ENCODE results near the gene R3HDM2.

Gene R3HDM2

DNA sequence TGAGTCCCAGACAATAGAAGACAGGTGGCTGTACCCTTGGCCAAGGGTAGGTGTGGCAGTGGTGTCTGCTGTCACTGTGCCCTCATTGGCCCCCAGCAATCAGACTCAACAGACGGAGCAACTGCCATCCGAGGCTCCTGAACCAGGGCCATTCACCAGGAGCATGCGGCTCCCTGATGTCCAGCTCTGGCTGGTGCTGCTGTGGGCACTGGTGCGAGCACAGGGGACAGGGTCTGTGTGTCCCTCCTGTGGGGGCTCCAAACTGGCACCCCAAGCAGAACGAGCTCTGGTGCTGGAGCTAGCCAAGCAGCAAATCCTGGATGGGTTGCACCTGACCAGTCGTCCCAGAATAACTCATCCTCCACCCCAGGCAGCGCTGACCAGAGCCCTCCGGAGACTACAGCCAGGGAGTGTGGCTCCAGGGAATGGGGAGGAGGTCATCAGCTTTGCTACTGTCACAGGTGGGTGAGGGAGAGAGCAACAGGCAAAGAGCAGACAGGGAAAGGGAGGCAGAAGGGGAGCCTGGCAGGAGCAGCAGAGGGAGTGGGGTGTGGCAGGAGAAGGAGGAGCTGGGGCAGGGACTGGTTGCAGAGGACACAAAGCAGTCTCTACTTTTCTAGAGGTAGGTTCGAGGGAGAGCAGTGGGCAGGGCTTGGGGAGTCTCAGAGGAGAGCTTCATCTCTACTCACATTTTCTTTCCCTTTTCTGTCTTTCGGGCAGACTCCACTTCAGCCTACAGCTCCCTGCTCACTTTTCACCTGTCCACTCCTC is 24.7 kb upstream of the R3HDM2 start:
- no peak for DNase-seq (ENCODE audit: low read depth)
- TF ChIP-seq, protein P1, sequence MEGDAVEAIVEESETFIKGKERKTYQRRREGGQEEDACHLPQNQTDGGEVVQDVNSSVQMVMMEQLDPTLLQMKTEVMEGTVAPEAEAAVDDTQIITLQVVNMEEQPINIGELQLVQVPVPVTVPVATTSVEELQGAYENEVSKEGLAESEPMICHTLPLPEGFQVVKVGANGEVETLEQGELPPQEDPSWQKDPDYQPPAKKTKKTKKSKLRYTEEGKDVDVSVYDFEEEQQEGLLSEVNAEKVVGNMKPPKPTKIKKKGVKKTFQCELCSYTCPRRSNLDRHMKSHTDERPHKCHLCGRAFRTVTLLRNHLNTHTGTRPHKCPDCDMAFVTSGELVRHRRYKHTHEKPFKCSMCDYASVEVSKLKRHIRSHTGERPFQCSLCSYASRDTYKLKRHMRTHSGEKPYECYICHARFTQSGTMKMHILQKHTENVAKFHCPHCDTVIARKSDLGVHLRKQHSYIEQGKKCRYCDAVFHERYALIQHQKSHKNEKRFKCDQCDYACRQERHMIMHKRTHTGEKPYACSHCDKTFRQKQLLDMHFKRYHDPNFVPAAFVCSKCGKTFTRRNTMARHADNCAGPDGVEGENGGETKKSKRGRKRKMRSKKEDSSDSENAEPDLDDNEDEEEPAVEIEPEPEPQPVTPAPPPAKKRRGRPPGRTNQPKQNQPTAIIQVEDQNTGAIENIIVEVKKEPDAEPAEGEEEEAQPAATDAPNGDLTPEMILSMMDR (conservative IDR thresholded peaks at IDR 0.05; ENCODE audit: low read length) = no peak
- peak overlapping the region; percentile 42 for H3K4me3 ChIP-seq (ENCODE audit: low read length)

DNA sequence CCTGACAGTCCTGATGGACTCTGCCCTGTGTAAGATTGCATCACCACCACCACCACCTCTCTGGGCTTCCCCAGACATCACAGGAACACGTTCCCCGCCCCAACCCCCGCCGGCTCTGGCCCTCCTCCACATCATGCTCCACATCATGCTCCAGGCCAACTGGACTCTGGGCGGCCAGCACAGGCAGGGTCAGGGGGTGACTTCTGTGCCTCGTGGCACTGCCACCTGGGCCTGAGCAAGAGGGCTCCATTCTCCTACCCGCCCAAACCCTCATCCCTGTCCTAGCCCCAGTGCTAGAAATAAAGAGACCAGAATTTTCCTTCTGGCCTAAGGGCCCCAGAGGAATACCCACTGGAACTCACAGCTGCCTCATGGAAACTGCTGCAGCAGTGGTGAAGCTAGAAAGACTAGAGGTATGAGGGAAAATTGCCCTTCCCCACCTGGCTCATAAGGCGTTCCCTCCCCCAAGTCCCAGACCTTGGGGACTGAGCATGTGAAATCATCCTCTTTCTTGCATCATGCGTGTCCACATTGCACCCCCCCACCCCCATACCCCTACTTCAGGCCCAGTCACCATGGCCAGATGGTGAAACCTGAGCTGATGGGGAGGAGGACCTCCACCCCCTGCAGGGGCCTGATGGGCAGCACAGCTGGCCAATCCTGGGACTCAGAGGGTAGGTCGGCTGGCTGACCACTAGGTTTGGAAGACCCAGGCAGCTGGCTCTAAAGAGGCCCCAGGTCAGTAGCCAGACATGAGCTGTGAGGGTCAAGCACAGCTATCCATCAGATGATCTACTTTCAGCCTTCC is 23.9 kb upstream of the R3HDM2 start, which contains the start of gene INHBE:
TSS of gene INHBE (plus strand) at position 742 of the 808 bp plus-strand sequence. CDS start 230 bp downstream, outside the sequence.
- peak within 1 kb of the TSS; percentile 42 for H3K4me3 ChIP-seq (ENCODE audit: low read length)
- DNase-seq (ENCODE audit: low read depth) = peak; percentile 96
- TF ChIP-seq, protein P1 (conservative IDR thresholded peaks at IDR 0.05; ENCODE audit: low read length) = no peak

DNA sequence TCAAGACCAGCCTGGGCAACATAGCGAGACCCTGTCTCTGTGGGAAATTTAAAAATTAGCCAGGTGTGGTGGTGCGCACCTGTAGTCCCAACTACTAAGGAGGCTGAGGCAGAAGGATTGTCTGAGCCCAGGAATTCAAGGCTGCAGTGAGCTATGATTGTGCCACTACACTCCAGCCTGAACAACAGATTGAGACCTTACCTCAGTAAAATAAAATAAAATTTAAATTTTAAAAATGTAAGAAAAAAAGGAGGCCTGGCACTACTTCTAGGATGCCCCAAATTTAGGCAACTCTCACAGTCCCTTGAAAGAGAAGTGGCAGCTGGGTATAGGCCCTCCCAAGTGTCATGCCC is 23.3 kb upstream of the R3HDM2 start:
- no peak overlapping the region for H3K4me3 ChIP-seq (ENCODE audit: low read length)
- no peak for DNase-seq (ENCODE audit: low read depth)
- TF ChIP-seq, protein P1 (conservative IDR thresholded peaks at IDR 0.05; ENCODE audit: low read length) = no peak

DNA sequence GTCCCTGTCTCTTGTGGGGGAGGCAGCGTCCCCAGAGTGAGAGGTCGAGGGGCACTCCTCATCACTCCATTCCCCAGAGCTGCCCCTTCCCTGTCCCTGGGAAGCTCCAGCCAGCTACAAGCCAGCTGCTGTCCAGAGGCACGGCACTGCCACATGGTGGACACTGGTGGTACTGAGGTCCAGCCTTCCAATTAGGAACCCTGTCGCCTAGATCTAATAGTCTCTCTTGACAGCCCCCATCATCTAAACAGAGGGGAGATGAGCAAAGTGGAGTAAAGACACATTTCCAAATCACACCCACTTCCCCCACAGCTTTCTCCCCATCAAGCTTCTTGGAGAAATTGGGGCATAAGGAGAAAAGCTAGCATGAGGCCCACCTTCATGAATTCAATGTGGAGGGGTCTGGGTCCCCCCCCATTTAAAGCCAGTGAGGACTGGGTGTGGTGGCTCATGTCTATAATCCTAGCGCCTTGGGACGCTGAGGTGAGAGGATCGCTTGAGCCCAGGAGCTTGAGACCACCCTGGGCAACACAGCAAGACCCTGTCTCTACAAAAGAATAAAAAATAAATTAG is 22.2 kb upstream of the R3HDM2 start:
- TF ChIP-seq, protein P1 (conservative IDR thresholded peaks at IDR 0.05; ENCODE audit: low read length) = peak; percentile 98
- peak; percentile 75 for DNase-seq (ENCODE audit: low read depth)
- H3K4me3 ChIP-seq (ENCODE audit: low read length) = no peak overlapping the region

DNA sequence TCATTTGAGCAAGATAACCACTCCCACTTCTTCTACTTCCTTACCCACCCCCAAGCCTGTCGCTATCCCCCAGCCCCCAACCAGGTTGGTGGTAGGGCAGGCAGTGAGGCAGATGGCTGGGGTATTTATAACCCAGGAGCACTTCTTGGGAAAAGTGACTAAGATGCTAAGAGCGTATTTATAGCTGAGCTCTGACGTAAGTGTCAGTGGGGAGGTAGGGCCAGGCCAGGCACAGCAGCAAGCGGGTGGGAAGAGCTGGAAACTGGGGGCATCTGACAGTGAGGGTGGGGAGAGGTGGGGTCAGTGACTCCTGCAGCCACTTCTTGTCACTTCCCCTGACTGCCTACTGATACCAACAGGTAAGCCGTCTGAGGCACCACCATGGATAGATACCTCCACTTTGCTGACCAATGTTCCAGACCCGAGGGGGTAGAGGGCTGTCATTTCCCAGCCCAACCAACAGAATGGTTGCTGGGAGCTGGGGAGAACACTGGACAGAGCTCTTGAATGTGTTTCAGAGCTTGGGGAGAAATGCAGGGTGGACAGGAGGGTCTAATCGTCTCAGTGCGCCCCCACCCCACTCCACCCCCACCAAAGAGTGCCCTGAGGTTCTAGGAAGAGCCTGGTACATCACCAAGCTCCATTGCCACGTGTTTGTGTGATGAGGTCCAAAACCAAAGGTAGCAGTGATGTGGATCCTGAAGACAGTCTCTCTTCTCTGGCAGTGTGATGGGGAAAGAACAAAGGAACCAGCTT is 21.5 kb upstream of the R3HDM2 start:
- H3K4me3 ChIP-seq (ENCODE audit: low read length) = no peak overlapping the region
- TF ChIP-seq, protein P1 (conservative IDR thresholded peaks at IDR 0.05; ENCODE audit: low read length) = no peak
- DNase-seq (ENCODE audit: low read depth) = peak; percentile 87

DNA sequence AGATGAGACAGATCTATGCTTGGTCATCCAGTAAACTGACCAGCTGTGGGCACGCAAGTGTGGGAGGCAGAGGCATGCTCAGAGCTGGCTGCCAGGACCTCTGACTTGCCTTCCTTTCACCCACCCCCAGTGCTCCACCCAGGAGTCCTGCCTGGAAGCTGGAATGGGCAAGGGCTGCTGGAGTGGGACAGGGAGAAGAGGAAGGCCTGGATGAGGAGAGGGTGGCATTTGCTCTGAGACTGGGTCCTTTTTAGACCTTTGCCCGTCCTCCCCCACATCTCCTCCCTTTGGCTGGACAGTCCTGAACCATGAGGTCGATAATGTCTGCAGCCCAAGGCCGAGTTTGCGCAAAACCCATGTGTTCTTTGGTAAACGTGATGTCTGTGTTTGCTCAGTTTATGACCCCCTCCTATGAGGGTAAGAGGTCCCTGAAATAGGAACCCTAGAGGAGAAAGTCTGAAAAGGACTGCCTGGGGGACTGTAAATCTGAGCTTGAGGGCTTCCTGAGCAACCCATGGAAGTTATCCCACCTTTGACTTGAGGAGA is 20.5 kb upstream of the R3HDM2 start:
- H3K4me3 ChIP-seq (ENCODE audit: low read length) = no peak overlapping the region
- DNase-seq (ENCODE audit: low read depth) = peak; percentile 31
- TF ChIP-seq, protein P1 (conservative IDR thresholded peaks at IDR 0.05; ENCODE audit: low read length) = no peak

All from AG10803 (cell line).